Karpas-422 (cell line): ENCODE measurements around the gene KMT2D. TPM values are rescaled to one million over a fixed set of nuclear protein-coding genes. Genes with fewer than 3 reads are reported as not detected.

Experiments
- DNase-seq: peaks from one replicate; pipeline ENCODE4 v3.0.0-alpha.2; 2015
- H2AFZ ChIP-seq: fragments of 200-600 bp; sonication (generic); 2 replicates; pipeline ENCODE4 v1.6.1; 2014; ENCODE audit warnings: antibody characterized with exemption, low read length, mixed read lengths
- H3K27ac ChIP-seq: fragments of 200-600 bp; sonication (generic); 2 replicates; pipeline ENCODE4 v1.5.1; 2014; ENCODE audit warnings: mild to moderate bottlenecking, low read length, moderate library complexity
- H3K27me3 ChIP-seq: fragments of 200-600 bp; sonication (generic); 2 replicates; pipeline ENCODE4 v1.6.1; 2014; ENCODE audit warnings: low read length, mixed read lengths
- H3K36me3 ChIP-seq: fragments of 200-600 bp; sonication (generic); 2 replicates; pipeline ENCODE4 v1.6.1; 2014; ENCODE audit warnings: low read length, mixed read lengths; ENCODE audit not compliant: insufficient read depth
- H3K4me1 ChIP-seq: fragments of 200-600 bp; sonication (generic); 2 replicates; pipeline ENCODE4 v1.6.1; 2014; ENCODE audit warnings: mild to moderate bottlenecking, low read length, mixed read lengths
- H3K4me2 ChIP-seq: fragments of 200-600 bp; sonication (generic); 2 replicates; pipeline ENCODE4 v1.6.1; 2014; ENCODE audit warnings: low read length, low read depth, mild to moderate bottlenecking; ENCODE audit not compliant: poor library complexity, severe bottlenecking
- H3K4me3 ChIP-seq: fragments of 200-600 bp; sonication (generic); 2 replicates; pipeline ENCODE4 v1.5.1; 2014; ENCODE audit warnings: mild to moderate bottlenecking, antibody characterized with exemption, low read length, mixed read lengths
- H3K79me2 ChIP-seq: fragments of 200-600 bp; sonication (generic); 2 replicates; pipeline ENCODE4 v1.6.1; 2014; ENCODE audit warnings: mild to moderate bottlenecking, low read length, mixed read lengths
- H3K9ac ChIP-seq: fragments of 200-600 bp; sonication (generic); 2 replicates; pipeline ENCODE4 v1.6.0; 2014; ENCODE audit warnings: low read length
- H3K9me2 ChIP-seq: fragments of 200-600 bp; sonication (generic), shearing (Covaris generic); replicated peaks from 2 replicates; pipeline ENCODE4 v1.6.0; 2014; ENCODE audit warnings: mild to moderate bottlenecking, low read length, moderate library complexity; ENCODE audit not compliant: insufficient read depth
- H3K9me3 ChIP-seq: fragments of 300-700, 200-600 bp; sonication (generic); 2 replicates; pipeline ENCODE4 v1.6.1; 2014; ENCODE audit warnings: low read length, mixed read lengths
- H4K20me1 ChIP-seq: fragments of 200-600 bp; sonication (generic); 2 replicates; pipeline ENCODE4 v1.6.1; 2014; ENCODE audit warnings: mild to moderate bottlenecking, antibody characterized with exemption, low read length, low read depth; ENCODE audit not compliant: insufficient read depth
- total RNA-seq: library from RNA; depleted of rRNA; stranded (reverse); fragments of >200 nt; shearing (Covaris generic); gene quantifications from 2 replicates; pipeline ENCODE4 v1.2.3, GENCODE V29; 2014; ENCODE audit warnings: low replicate concordance

Gene KMT2D
- total RNA-seq, 1 experiment from 2014 or later = 29.6 TPM

- H3K27ac ChIP-seq = no peak overlapping the region
- no peaks in the 10 kb centered on the region for H3K9me3 ChIP-seq
- no peak for DNase-seq
- H3K36me3 ChIP-seq = peaks cover 44% of the 10 kb centered on the region
- no peaks in the 10 kb centered on the region for H3K9me2 ChIP-seq
- H3K79me2 ChIP-seq = no peaks in the 10 kb centered on the region
- H3K4me1 ChIP-seq = no peaks in the 10 kb centered on the region
- no peak overlapping the region for H3K4me3 ChIP-seq
- H3K9ac ChIP-seq = no peak overlapping the region
- no peaks in the 10 kb centered on the region for H3K27me3 ChIP-seq
- 0 out of 2 replicates have a peak, but pooled peaks cover 4% of the 10 kb centered on the region for H4K20me1 ChIP-seq
- no peak overlapping the region for H2AFZ ChIP-seq
- H3K4me2 ChIP-seq = no peak overlapping the region
Measured at GRCh38 chr12:49032276-49032675, 28.3 kb downstream of the KMT2D start.

DNA sequence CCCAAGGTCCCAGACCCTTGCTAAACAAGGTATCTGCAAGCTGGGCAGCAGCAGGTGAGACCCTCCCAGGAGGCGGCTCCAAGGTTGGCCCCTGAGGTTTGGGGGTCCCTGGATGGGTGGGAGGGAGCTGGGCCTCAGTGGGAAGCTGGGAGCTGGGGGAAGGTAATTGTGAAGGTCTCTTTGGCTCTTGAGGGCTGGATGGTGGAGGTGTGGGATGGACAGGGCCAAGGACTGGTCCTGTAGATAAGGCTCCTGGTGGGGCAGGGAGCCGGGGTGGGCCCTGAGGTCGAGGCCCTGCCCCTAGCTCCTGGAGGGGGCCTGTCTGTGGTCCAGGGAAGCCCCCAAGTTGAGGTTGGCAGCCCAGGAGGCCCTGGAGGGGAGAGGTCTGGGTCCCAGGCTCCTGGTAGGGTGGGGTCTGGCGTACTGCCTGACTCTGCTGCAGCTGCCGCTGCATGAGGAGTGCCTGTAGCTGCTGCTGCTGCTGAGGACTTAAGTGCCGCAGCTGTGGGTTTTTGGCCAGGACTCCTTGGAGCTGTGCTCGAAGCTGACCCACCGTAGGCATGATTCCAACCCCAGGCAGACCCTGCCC, 28.9 kb downstream of the KMT2D start:
- no peak overlapping the region for H2AFZ ChIP-seq
- H3K27me3 ChIP-seq = no peaks in the 10 kb centered on the region
- H3K4me2 ChIP-seq = no peak overlapping the region
- no peaks in the 10 kb centered on the region for H3K79me2 ChIP-seq
- DNase-seq = no peak
- no peaks in the 10 kb centered on the region for H3K9me3 ChIP-seq
- H3K4me1 ChIP-seq = no peaks in the 10 kb centered on the region
- H3K9me2 ChIP-seq = no peaks in the 10 kb centered on the region
- peaks cover 38% of the 10 kb centered on the region for H3K36me3 ChIP-seq
- H3K27ac ChIP-seq = no peak overlapping the region
- no peak overlapping the region for H3K9ac ChIP-seq
- no peak overlapping the region for H3K4me3 ChIP-seq
- 0 out of 2 replicates have a peak, but pooled peaks cover 4% of the 10 kb centered on the region for H4K20me1 ChIP-seq

DNA sequence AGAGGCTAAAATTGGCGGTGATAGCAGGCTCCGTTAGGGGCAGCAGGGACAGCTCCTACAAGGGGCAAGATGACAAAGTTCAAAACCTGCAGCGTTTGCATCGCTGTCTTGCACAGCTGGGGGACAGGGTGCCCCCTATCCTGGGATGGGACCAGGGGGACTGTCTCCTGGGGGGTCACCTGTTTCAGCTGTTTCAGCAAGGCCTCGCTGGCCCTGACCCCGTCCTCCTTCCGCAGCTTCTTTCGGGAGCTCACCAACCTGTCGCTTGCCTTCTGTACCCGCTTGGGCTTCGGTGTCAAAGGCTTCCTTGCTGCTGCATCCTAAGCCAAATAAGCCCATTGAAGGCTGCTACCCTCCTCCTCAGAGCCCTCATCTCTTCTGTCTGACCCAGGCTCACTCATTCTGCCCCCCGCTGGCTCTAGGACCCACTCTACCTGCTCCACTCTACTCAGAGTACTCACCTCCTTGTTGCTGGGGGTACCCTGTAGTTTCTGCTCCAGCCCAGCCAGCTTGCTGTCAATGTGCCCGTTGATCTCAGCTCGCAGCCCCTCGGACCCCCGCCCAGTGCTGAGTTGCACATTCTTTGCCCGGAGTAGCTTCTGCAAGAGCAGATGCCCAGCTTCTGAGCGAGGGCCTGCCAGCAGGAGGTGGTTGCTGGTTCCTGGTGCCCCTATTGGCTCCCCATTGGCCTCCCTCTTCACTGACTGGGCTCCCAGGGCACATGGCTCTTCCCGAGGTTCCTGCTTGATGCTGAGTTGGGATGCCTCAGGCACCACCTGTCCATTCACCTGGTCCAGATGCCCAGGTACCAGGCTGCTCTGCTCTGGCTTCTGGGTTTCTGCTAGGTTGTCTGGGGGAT, 29.7 kb downstream of the KMT2D start:
- Histone ChIP-seq H3K79me2 (no peaks in the 10 kb centered on the region), H4K20me1 (0 out of 2 replicates have a peak, but pooled peaks cover 4% of the 10 kb centered on the region), H3K36me3 (peaks cover 40% of the 10 kb centered on the region), H3K4me1 (no peaks in the 10 kb centered on the region), H3K4me3 (no peak overlapping the region), H3K9ac (no peak overlapping the region), H3K27ac (no peak overlapping the region), H3K9me2 (no peaks in the 10 kb centered on the region), H3K27me3 (no peaks in the 10 kb centered on the region), H3K4me2 (no peak overlapping the region), H2AFZ (no peak overlapping the region), H3K9me3 (no peaks in the 10 kb centered on the region)
- no peak for DNase-seq

DNA sequence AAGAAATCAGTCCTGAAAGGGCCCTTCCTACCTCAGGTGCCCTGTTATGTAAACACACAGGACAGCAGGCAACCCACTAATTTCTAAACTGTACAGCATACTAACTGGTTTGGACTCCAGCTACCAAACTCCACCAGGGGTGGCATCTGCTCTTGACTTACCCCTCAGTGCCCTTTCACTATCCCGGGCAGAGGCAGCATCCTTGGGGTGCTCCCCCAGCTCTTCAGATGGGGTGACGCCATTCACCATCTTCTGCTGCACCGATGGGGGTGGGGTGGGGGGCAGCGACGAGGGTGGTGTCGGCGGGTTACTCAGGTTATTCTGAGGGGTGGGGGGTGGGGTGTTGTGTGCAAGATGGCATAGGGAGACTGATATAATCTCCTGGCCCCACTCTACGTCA, 30.5 kb downstream of the KMT2D start:
- no peaks in the 10 kb centered on the region for H3K4me1 ChIP-seq

GRCh38 chr12:49028666-49029275, 31.8 kb downstream of the KMT2D start:
- Histone ChIP-seq H3K79me2 (no peaks in the 10 kb centered on the region), H2AFZ (no peak overlapping the region), H3K9ac (no peak overlapping the region), H3K4me1 (no peaks in the 10 kb centered on the region), H3K36me3 (peaks cover 45% of the 10 kb centered on the region; the same call in 1 of the 2 replicates), H3K9me3 (no peaks in the 10 kb centered on the region), H3K27ac (no peak overlapping the region), H3K9me2 (no peaks in the 10 kb centered on the region), H3K4me3 (no peak overlapping the region), H4K20me1 (0 out of 2 replicates have a peak, but pooled peaks cover 4% of the 10 kb centered on the region), H3K4me2 (no peak overlapping the region), H3K27me3 (no peaks in the 10 kb centered on the region)
- DNase-seq = no peak

More for the DNA sequence above, 30.5 kb downstream of the KMT2D start:
- 0 out of 2 replicates have a peak, but pooled peaks cover 9% of the 10 kb centered on the region for H4K20me1 ChIP-seq
- no peaks in the 10 kb centered on the region for H3K9me3 ChIP-seq
- no peak for DNase-seq
- peaks cover 46% of the 10 kb centered on the region for H3K36me3 ChIP-seq
- H3K79me2 ChIP-seq = no peaks in the 10 kb centered on the region
- H3K4me3 ChIP-seq = no peak overlapping the region
- no peak overlapping the region for H2AFZ ChIP-seq
- H3K4me2 ChIP-seq = no peak overlapping the region
- no peak overlapping the region for H3K9ac ChIP-seq
- no peaks in the 10 kb centered on the region for H3K9me2 ChIP-seq
- H3K27me3 ChIP-seq = no peaks in the 10 kb centered on the region
- no peak overlapping the region for H3K27ac ChIP-seq

- H3K4me3 ChIP-seq = no peak overlapping the region
- H3K9me2 ChIP-seq = no peaks in the 10 kb centered on the region
- H3K4me2 ChIP-seq = no peak overlapping the region
- no peak overlapping the region for H2AFZ ChIP-seq
- H4K20me1 ChIP-seq = 0 out of 2 replicates have a peak, but pooled peaks cover 4% of the 10 kb centered on the region
- H3K9me3 ChIP-seq = no peaks in the 10 kb centered on the region
- no peaks in the 10 kb centered on the region for H3K27me3 ChIP-seq
- no peaks in the 10 kb centered on the region for H3K4me1 ChIP-seq
- no peak overlapping the region for H3K9ac ChIP-seq
- no peaks in the 10 kb centered on the region for H3K79me2 ChIP-seq
- DNase-seq = no peak
- no peak overlapping the region for H3K27ac ChIP-seq
- peaks cover 44% of the 10 kb centered on the region; the same call in 1 of the 2 replicates for H3K36me3 ChIP-seq
Measured at GRCh38 chr12:49027846-49028555, 32.6 kb downstream of the KMT2D start.

DNA sequence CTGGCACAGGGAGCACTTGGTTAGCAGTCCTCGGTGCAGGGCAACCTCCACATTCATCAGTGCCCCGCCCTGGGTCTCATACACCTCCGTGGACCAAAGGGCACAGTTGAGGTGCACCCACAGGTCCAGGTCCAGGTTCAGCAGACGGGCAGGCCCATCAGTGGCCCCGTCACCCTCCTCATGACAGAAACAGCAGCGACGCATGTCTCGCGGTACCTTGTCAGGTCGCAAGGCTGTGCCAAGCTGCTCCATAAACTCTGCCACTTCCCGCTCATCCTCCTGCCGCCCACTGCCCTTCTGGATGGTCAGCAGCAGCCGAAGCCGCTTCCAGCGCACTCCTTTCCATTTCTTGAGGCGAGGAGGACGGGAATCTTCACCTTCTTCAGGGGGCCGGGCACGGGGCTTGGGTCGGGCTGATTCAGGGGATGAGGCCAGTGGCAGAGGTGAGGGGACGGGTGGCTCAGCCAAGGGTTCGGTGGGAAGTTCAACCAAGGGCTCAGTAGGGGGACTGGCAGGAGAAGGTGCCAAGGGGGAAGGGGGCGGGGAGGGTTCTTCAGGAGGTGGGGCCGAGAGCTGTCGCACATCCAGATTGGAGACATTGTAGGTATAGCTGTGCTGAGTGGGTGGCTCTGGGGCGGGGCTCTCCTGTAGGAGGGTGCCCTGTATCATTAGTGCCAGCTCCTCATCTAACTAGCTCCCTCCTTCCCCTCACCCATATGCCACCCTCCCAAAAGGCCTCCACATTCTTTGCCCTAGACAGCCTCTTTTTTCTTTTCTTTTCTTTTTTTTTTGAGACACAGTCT, 33.7 kb downstream of the KMT2D start:
- no peaks in the 10 kb centered on the region for H3K9me2 ChIP-seq
- H3K9ac ChIP-seq = no peak overlapping the region
- H3K27me3 ChIP-seq = no peaks in the 10 kb centered on the region
- no peak for DNase-seq
- peaks cover 35% of the 10 kb centered on the region; the same call in 1 of the 2 replicates for H3K36me3 ChIP-seq
- no peak overlapping the region for H3K27ac ChIP-seq
- 0 out of 2 replicates have a peak, but pooled peaks cover 4% of the 10 kb centered on the region for H4K20me1 ChIP-seq
- no peak overlapping the region for H3K4me2 ChIP-seq
- no peaks in the 10 kb centered on the region for H3K9me3 ChIP-seq
- no peaks in the 10 kb centered on the region for H3K4me1 ChIP-seq
- H3K4me3 ChIP-seq = no peak overlapping the region
- no peak overlapping the region for H2AFZ ChIP-seq
- no peaks in the 10 kb centered on the region for H3K79me2 ChIP-seq
